DLD1 (cell line): ENCODE results near the gene S100A4.

Experiments used
- in situ Hi-C: cut with HindIII; loops from 2 replicates; pipeline ENCODE4 v1.10.0; 2017; ENCODE audit warnings: low sequenced_read_pairs

S100A4 gene

DNA sequence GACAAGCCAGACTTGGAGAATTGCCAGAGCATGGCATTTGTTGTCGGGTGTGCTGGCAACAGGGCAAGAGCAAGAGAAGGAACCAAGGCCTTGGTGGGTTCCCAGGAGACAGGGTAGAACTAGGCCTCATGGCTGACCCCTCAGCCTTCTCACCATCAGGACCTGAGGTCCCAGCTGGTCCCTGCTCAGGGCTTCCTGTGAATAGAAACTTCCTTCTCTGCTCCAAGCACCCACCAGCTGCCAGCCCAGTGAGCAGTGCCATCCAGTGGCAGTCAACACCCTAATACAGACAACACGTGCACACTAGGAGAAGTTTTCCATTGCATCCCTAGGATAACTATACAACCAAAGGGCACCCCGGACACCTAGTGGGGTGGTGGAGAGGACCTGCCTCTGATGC is 32.6 kb downstream of the S100A4 start:
- in situ Hi-C loops, result no loop called here

DNA sequence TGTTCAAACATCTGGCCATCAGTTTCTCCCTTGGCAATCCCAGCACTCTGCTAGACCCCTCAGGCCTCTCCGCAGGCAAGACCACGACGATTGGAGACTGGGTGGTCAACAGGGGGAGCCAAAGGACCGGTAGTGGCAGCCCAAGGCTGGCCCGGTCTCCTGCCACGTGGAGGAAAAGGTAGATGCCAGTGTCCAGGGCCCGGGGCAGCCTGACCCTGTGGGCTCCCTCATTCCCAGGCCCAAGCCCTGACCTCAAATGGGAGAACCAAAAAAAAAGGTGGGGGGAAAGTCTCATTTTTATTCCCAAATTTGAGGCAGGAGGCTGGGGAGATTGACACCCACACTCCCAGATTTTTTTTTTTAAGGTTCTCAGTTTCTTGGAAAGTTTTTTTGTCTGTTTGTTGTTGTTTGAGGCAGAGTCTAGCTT is 34.6 kb downstream of the S100A4 start:
- in situ Hi-C loops, result no loop called here

DNA sequence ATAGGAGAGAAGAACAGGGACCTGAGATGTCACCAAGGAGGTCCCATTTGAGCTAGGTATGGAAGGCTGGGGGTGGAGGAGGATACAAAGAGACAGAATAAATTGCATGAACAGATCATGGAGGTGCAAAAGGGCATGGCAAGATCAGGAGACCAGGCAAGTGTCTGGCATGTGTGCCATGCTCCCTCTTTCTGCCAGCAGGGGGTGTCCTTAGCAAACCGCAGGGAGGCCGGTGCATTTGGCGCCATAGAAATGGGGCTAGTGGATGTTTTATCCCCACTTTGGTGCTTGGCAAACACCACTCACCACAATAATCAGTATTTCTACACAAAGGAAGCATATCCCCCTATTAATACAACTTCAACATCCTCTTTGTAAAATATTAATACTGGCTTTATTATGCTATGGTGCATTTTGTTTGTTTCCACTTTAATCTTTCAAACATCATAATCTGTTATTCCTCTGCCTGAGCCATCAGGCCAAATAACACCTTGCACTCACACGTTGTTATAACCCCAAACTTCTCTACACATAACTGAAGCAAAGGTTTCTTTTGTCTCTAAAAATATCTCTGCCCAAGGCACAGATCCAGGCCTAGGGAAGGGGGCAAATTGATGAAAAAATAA is 35.8 kb downstream of the S100A4 start:
- in situ Hi-C loops, result no loop called here

DNA sequence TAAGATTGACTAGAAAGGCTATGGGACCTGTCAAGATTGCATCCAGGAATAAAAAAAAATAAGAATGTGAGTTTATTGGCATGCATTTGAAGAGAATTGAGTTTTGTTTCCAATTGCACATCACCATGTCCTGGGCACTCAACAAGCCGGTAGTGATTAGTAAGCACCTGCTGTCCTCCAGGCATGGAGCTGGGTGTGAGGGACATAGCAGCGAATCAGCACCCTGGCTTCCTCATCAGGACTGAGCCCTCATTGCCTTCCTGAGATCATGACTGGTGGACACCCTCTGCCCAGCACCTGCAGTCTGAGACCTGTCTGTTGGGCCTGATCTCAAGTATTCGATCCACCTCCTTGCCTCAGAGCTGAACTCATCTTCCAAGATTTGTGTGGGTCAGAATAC is 36.6 kb downstream of the S100A4 start:
- in situ Hi-C loops, result no loop called here

DNA sequence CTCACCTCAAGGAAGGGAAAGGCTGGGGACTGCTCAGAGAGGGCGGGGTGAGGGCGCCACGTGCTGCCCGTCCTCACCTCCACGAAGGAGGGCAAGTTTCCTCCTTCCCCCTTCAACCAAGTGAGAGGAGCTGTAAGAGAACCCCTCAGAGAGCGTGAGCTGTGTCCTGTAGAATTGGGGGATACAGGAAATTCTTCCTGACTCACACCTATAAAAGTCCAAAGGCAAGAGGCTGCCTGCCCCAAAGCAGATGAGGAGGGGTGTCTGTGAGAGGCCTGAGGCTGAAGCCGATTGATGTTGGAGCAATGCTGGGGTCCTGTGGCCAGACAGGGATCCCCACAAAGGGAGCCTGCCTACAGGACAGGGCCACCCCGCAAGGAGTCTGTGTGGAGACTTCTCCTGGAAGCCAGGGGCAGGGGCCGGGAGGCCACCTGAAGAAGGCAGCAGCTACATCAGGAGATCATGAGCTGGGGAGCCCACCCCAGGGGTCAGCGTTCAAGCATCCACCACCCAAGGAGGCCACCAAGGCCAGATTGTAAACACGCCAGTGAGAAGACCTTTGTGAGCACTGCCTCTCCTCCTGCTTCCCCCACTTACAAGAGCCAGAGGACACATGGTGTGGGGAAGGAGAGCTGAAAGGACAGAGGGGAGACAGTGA is 37.6 kb downstream of the S100A4 start:
- in situ Hi-C loops, result no loop called here

DNA sequence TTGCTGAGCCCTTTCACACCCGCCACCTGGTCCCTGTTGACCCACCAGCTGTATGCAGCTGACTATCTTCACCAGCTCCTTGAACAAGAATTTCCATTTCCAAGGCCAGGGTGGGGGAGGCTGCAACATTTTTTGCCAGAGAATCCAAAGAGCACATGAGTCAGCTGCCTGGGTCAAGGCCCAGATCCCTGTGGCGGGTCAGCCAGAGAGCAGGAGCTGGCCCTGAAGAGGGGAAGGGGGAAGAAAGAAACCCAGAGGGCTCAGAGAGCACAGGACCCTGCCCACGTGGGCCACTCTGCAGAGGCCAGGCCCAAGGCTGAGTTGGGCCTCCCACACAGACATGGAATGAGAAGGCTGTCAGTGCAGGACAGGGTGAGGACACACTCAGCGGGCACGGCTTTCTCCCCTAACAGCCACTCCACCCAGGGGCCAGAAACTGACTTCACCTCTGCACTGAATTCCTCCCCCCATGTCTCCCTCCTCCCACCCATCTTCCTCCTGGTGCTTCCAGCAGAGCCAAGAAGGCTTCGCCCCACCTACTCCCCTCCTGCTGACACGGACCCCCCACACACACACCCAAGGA is 38.7 kb downstream of the S100A4 start:
- in situ Hi-C loops, result no loop called here

DNA sequence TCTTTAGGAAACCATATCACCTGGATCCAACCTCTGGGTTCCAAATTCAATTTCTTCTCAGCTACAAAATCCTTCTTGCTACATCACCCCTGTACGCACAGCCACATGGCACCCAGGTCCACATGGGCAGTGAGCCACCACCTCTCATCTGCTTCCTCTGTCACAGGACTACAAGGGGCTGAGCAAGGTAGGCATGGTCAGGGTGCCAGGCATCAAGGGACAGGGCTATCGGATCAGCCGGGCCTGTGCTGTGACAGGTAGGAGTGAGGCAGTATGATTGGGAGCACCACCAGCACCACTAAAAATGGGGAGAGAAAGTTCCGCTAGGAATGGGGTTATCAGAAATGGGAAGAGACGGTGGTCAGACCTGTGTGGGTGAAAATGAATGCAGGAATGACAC is 39.2 kb downstream of the S100A4 start:
- in situ Hi-C loops, result no loop called here

DNA sequence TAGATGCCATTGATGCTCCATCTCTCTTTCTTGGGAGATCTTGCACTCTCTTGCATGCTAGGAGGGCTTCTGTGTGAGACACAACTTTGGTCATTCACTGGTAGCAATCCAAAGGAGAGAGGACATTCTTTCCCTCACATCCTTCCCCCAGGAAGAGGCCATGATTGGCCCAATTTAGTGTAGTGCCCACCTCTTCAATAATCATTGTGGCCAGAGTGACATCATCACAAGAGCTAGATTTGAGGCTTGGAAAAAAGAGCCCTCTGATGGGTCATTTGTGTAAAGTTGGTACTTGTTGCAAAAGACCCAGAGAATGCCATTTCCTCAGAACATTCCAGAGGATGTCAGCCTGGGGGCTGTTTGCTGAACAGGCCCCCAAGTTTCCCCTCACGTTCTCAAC is 40.0 kb downstream of the S100A4 start:
- in situ Hi-C loops, result no loop called here

DNA sequence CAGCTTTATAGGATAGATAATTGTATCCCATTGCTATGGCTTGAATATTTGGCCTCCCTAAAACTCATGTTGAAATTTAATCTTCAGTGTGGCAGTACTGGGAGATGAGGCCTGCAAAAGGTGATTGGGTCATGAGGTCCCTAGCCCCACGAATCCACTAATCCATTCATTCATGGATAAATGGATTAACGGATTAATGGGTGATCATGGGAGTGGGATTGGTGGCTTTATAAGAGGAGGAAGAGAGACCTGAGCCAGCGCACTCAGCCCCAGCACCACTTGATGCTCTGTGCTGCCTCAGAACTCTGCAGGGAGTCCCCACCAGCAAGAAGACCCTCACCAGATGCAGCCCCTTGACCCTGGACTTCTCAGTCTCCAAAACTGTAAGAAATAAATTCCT is 41.8 kb downstream of the S100A4 start:
- in situ Hi-C loops, result no loop called here

DNA sequence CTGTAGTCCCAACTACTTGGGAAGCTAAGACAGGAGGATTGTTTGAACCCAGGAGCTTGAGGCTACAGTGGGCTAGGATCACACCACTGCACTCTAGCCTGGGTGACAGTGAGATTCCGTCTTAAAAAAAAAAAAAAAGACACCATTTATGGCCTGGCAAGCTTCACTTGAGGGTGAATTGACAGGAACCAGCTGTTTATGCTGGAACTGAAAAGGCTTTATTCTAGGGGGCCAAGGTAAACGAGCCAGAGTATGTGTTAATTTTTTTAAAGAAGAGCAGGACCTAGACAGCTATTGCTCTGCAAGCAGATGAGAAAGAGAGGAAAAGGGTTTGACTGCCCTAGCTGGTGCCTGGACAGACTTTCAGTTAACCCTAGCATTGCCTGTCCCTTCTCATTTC is 46.9 kb downstream of the S100A4 start:
- in situ Hi-C loops, result loop anchor here (10.0 kb wide), 1 partner anchor 144 kb away; the partner anchor contains the start of gene S100A9

DNA sequence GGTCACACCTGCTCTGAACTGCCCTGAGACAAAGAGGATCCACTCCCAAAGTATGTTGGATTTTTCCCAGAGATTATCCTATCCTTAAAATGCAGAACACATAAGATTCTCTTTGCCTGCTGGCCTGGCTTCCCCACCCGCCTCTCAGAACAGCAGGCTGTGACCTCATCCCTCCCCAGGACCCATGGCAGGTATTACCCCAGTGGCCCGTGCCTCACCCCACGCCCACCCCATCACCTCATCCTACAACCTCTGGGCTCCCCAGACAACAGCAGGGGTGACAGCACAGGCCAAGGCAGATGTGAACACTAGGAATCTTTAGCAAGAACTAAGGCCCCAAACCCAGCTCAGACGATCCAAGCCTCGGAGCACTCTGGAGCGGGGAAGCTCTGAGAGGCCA is 50.1 kb downstream of the S100A4 start:
- in situ Hi-C loops, result loop anchor here (10.0 kb wide), 1 partner anchor 141 kb away; the partner anchor contains the start of gene S100A9

DNA sequence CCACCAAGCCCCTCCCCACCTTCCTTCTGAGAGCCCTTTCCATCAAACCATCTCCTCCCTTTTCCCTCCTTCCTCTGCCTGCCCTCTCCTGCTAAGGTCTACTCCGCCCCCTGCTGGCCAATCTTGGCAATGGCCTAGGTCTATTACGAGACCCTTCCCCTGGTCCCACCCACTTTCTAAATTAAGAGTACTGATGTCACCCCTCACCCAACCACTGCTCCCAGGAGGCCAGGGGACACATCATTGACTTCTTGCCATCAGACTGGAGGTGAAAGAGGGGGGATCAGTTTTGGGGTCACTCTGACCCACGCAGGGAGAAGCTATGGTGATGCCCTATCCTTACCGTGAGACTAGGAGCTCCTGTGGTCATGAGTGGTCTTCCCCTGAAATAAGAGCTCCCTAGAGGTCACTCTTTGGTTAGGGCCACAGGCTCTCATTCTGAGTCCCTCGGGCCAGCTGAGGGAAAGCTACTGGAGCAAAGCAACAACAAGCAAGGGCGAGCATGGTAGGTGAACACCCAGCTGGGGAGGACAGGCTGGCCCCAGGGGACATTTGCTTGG is 50.5 kb downstream of the S100A4 start:
- in situ Hi-C loops, result loop anchor here (10.0 kb wide), 1 partner anchor 140 kb away; the partner anchor contains the start of gene S100A9
